SU-DHL-6 (cell line): ENCODE data around the gene LAGE3.

Experiments used
- H2AFZ ChIP-seq: fragments of 200-600 bp; sonication (generic); 2 replicates; pipeline ENCODE4 v1.6.1; 2014; ENCODE audit warnings: low read depth, mild to moderate bottlenecking, moderate library complexity, mixed read lengths, antibody characterized with exemption, low read length; ENCODE audit not compliant: severe bottlenecking
- H3F3A ChIP-seq: fragments of 200-600 bp; shearing (Covaris generic); 2 replicates; pipeline ENCODE4 v1.6.0; 2016; ENCODE audit warnings: antibody characterized with exemption, mild to moderate bottlenecking; ENCODE audit not compliant: insufficient read depth
- H3K27ac ChIP-seq: fragments of 200-600 bp; sonication (generic); 2 replicates; pipeline ENCODE4 v1.5.1; 2016; ENCODE audit warnings: low read depth, mild to moderate bottlenecking, low read length, moderate library complexity, mixed read lengths
- H3K27me3 ChIP-seq: fragments of 200-600 bp; sonication (generic), shearing (Covaris generic); 2 replicates; pipeline ENCODE4 v1.6.0; 2014; ENCODE audit warnings: mild to moderate bottlenecking, low read length
- H3K36me3 ChIP-seq: fragments of 200-600 bp; sonication (generic); 2 replicates; pipeline ENCODE4 v1.6.1; 2014; ENCODE audit warnings: mild to moderate bottlenecking, low read length, mixed read lengths
- H3K4me2 ChIP-seq: fragments of 300-600, 200-600 bp; shearing (Covaris generic), sonication (generic); 2 replicates; pipeline ENCODE4 v1.6.0; 2014; ENCODE audit warnings: low read length, low read depth, mild to moderate bottlenecking; ENCODE audit not compliant: poor library complexity, severe bottlenecking
- H3K4me3 ChIP-seq: fragments of 200-600 bp; sonication (generic); 2 replicates; pipeline ENCODE4 v1.5.1; 2014; ENCODE audit warnings: antibody characterized with exemption, low read length, mild to moderate bottlenecking, mixed read lengths; ENCODE audit not compliant: insufficient read depth, poor library complexity, severe bottlenecking
- H3K79me2 ChIP-seq: fragments of 200-600 bp; sonication (generic); 2 replicates; pipeline ENCODE4 v1.6.1; 2014; ENCODE audit warnings: mild to moderate bottlenecking, low read length, moderate library complexity; ENCODE audit not compliant: insufficient read depth
- H3K9ac ChIP-seq: fragments of 200-600 bp; sonication (generic); 2 replicates; pipeline ENCODE4 v1.7.0; 2014; ENCODE audit warnings: mild to moderate bottlenecking, low read length
- H3K9me2 ChIP-seq: fragments of 200-600 bp; sonication (generic); replicated peaks from 2 replicates; pipeline ENCODE4 v1.6.1; 2014; ENCODE audit warnings: low read length; ENCODE audit not compliant: insufficient read depth
- H3K9me3 ChIP-seq: fragments of 200-600 bp; sonication (generic); 2 replicates; pipeline ENCODE4 v1.6.1; 2014; ENCODE audit warnings: low read length, mixed read lengths; ENCODE audit not compliant: insufficient read depth
- H4K20me1 ChIP-seq: fragments of 200-600 bp; sonication (generic); 2 replicates; pipeline ENCODE4 v1.6.1; 2014; ENCODE audit warnings: low read depth, mild to moderate bottlenecking, antibody characterized with exemption, low read length, moderate library complexity, mixed read lengths
- EZH2phosphoT487 ChIP-seq: fragments of 200-600 bp; sonication (generic), shearing (Covaris generic); conservative IDR thresholded peaks from 2 replicates; pipeline ENCODE4 v1.6.1; 2018; ENCODE audit warnings: mild to moderate bottlenecking, antibody characterized with exemption, low read length, moderate library complexity, mixed read lengths
- TF ChIP-seq, protein P1 (sequence below): fragments of 200-600 bp; sonication (generic); IDR thresholded peaks from one replicate; pipeline ENCODE4 v1.5.1; 2017; ENCODE audit warnings: antibody characterized with exemption, mild to moderate bottlenecking, low read length, moderate library complexity; ENCODE audit not compliant: insufficient read depth, poor library complexity, severe bottlenecking

Gene LAGE3

DNA sequence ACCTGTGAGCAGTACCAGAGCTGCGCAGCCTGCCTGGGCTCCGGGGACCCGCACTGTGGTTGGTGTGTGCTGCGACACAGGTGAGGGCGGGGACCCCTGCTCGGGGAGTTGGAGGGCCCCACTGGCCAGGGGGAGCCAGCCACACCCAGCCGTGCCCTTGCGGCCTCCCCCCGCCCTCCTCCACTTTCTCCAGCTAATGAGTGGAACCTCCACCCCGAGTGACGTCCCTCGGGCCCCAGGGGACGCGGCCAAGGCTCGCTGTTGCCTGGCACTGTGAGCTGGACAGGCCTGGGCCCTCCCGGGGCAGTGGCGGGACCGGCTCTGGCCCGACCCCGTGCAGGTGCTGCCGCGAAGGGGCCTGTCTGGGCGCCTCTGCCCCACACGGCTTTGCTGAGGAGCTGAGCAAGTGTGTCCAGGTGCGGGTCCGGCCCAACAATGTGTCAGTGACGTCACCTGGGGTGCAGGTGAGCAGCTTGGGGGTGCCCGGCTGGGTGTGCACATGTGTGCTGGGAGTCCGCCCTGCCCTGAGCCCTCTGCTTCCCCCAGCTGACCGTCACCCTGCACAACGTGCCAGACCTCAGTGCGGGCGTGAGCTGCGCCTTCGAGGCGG, 15.4 kb downstream of the LAGE3 start:
- H2AFZ ChIP-seq, result no peak overlapping the region
- no peak overlapping the region for H3K4me2 ChIP-seq
- H3F3A ChIP-seq, result no peaks in the 10 kb centered on the region
- no peaks in the 10 kb centered on the region for H3K9me2 ChIP-seq
- no peaks in the 10 kb centered on the region for H4K20me1 ChIP-seq
- TF ChIP-seq, protein P1, sequence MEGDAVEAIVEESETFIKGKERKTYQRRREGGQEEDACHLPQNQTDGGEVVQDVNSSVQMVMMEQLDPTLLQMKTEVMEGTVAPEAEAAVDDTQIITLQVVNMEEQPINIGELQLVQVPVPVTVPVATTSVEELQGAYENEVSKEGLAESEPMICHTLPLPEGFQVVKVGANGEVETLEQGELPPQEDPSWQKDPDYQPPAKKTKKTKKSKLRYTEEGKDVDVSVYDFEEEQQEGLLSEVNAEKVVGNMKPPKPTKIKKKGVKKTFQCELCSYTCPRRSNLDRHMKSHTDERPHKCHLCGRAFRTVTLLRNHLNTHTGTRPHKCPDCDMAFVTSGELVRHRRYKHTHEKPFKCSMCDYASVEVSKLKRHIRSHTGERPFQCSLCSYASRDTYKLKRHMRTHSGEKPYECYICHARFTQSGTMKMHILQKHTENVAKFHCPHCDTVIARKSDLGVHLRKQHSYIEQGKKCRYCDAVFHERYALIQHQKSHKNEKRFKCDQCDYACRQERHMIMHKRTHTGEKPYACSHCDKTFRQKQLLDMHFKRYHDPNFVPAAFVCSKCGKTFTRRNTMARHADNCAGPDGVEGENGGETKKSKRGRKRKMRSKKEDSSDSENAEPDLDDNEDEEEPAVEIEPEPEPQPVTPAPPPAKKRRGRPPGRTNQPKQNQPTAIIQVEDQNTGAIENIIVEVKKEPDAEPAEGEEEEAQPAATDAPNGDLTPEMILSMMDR, result no peak
- TF ChIP-seq EZH2phosphoT487, result no peak
- H3K27ac ChIP-seq, result no peak overlapping the region
- H3K4me3 ChIP-seq, result no peak overlapping the region
- H3K9ac ChIP-seq, result no peak overlapping the region
- no peaks in the 10 kb centered on the region for H3K36me3 ChIP-seq
- peaks cover 7% of the 10 kb centered on the region for H3K79me2 ChIP-seq
- H3K27me3 ChIP-seq, result no peaks in the 10 kb centered on the region
- no peaks in the 10 kb centered on the region for H3K9me3 ChIP-seq

DNA sequence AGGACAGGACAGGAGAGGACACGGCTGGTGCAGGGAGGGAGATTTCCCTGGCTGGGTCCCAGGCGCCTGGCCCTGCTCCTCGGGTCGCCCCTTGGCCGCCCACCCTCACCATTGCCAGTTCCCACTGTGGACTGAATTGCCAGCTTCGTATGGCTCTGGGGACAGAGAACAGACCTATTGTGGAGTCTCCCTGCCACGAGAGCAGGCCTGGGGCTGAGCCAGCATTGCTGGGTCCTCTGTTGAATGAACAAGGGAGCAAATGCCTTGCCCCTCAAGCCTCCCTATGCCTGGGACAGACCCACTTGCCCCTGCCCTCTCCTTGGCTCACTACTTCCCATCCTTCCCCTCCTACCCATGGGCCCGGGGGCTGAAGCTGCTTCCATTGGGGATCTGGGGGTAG, 16.7 kb downstream of the LAGE3 start:
- H4K20me1 ChIP-seq, result no peaks in the 10 kb centered on the region
- H3K36me3 ChIP-seq, result no peaks in the 10 kb centered on the region

DNA sequence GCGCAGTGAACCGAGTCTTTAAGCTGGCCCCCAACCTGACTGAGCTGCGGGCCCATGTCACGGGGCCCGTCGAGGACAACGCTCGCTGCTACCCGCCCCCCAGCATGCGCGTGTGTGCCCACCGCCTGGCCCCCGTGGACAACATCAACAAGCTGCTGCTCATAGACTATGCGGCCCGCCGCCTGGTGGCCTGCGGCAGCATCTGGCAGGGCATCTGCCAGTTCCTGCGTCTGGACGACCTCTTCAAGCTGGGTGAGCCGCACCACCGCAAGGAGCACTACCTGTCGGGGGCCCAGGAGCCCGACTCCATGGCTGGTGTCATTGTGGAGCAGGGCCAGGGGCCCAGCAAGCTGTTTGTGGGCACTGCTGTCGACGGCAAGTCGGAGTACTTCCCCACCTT, 18.8 kb downstream of the LAGE3 start:
- Histone ChIP-seq H4K20me1 (no peaks in the 10 kb centered on the region), H3K9me3 (no peaks in the 10 kb centered on the region), H3K27me3 (no peaks in the 10 kb centered on the region), H3K79me2 (peaks cover 10% of the 10 kb centered on the region), H3K27ac (no peak overlapping the region), H3K4me3 (no peak overlapping the region), H3F3A (0 out of 2 replicates have a peak, but pooled peaks cover 2% of the 10 kb centered on the region), H3K9ac (no peak overlapping the region), H2AFZ (no peak overlapping the region), H3K4me2 (no peak overlapping the region), H3K9me2 (no peaks in the 10 kb centered on the region), H3K36me3 (no peaks in the 10 kb centered on the region)
- TF ChIP-seq EZH2phosphoT487, result no peak
- TF ChIP-seq, protein P1, result no peak

More for the DNA sequence above, 16.7 kb downstream of the LAGE3 start:
- Histone ChIP-seq H3F3A (0 out of 2 replicates have a peak, but pooled peaks cover 1% of the 10 kb centered on the region), H2AFZ (no peak overlapping the region), H3K27ac (no peak overlapping the region), H3K9me3 (no peaks in the 10 kb centered on the region), H3K9ac (no peak overlapping the region), H3K9me2 (no peaks in the 10 kb centered on the region), H3K27me3 (no peaks in the 10 kb centered on the region), H3K4me2 (no peak overlapping the region), H3K79me2 (peaks cover 10% of the 10 kb centered on the region), H3K4me3 (no peak overlapping the region)
- TF ChIP-seq, protein P1, result no peak
- TF ChIP-seq EZH2phosphoT487, result no peak
